Measurements from ENCODE around the gene PNPLA7. TPM values are rescaled to one million over a fixed set of nuclear protein-coding genes. Genes with fewer than 3 reads are reported as not detected.
"Not testable (repeated sequence)": the region's sequence is repeated elsewhere in the genome, so short reads cannot be mapped to it uniquely, and the experiment has no call there.

PNPLA7 gene
- total RNA-seq, 1 experiment from 2014 or later = 0.94 TPM

GRCh38 chr9:137516144-137516917 lies 33.9 kb downstream of the PNPLA7 start:
- DNase-seq (ENCODE audit: low spot score) = no peak

- DNase-seq (ENCODE audit: low spot score) = no peak
These were observed 34.9 kb downstream of the PNPLA7 start for GRCh38 chr9:137515338-137515724.

- peak; percentile 30 for DNase-seq (ENCODE audit: low spot score)
These were observed 35.4 kb downstream of the PNPLA7 start for GRCh38 chr9:137514691-137515337.

GRCh38 chr9:137513801-137514570 lies 36.2 kb downstream of the PNPLA7 start:
- DNase-seq (ENCODE audit: low spot score) = peak; percentile 69

GRCh38 chr9:137513136-137513535 lies 37.1 kb downstream of the PNPLA7 start:
- not testable (repeated sequence) for DNase-seq (ENCODE audit: low spot score)

- DNase-seq (ENCODE audit: low spot score) = no peak
These were observed 38.3 kb downstream of the PNPLA7 start for GRCh38 chr9:137511758-137512463.

- DNase-seq (ENCODE audit: low spot score) = not testable (repeated sequence)
These were observed 39.1 kb downstream of the PNPLA7 start for GRCh38 chr9:137511126-137511525.

- DNase-seq (ENCODE audit: low spot score) = no peak
These were observed 41.0 kb downstream of the PNPLA7 start for GRCh38 chr9:137509198-137509597.

- DNase-seq (ENCODE audit: low spot score) = no peak
These were observed 43.5 kb downstream of the PNPLA7 start for GRCh38 chr9:137506702-137507171.

- DNase-seq (ENCODE audit: low spot score) = peak; percentile 65
These were observed 43.9 kb downstream of the PNPLA7 start for GRCh38 chr9:137506274-137506673.

- no peak for DNase-seq (ENCODE audit: low spot score)
These were observed 44.6 kb downstream of the PNPLA7 start for GRCh38 chr9:137505421-137506140.

GRCh38 chr9:137504432-137504777 lies 45.8 kb downstream of the PNPLA7 start:
- no peak for DNase-seq (ENCODE audit: low spot score)

GRCh38 chr9:137502008-137502911 lies 47.9 kb downstream of the PNPLA7 start:
- no peak for DNase-seq (ENCODE audit: low spot score)

- no peak for DNase-seq (ENCODE audit: low spot score)
These were observed 48.7 kb downstream of the PNPLA7 start for GRCh38 chr9:137501457-137501856.

- DNase-seq (ENCODE audit: low spot score) = no peak
These were observed 49.4 kb downstream of the PNPLA7 start for GRCh38 chr9:137500666-137501397.

- no peak for DNase-seq (ENCODE audit: low spot score)
These were observed 50.1 kb downstream of the PNPLA7 start for GRCh38 chr9:137499858-137500661.

- DNase-seq (ENCODE audit: low spot score) = no peak
These were observed 50.8 kb downstream of the PNPLA7 start for GRCh38 chr9:137499416-137499815.

- no peak for DNase-seq (ENCODE audit: low spot score)
These were observed 51.5 kb downstream of the PNPLA7 start for GRCh38 chr9:137498720-137499150.

All from HT-29 (cell line).